Eye (tissue), 1 donor: ENCODE data around the gene CLASP1.
"Not testable (repeated sequence)": the region's sequence is repeated elsewhere in the genome, so short reads cannot be mapped to it uniquely, and the experiment has no call there.

ENCODE experiments used
- DNase-seq: peaks from one replicate; pipeline ENCODE4 v3.0.0-alpha.2; 2015

CLASP1 gene

DNA sequence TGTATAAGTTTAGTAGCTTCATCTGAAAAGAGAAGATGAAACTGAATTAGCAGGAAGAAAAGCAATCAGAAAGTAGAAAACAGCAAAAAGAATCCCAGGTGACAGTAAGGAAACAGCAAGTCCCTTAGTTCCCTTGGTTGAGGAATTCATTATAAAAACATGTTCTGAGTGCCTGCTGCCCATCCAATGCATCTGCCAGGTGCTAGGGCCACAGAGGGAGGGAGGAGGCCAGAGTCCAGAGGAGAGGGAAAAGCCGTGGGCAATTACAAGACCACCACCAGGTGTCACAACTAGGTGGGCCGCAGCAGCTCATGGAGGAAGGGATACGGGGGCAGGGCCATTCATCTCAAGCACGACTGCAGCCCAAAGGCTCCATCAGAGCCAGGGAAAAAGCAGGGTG is 308.3 kb downstream of the CLASP1 start:
- no peak for DNase-seq

DNA sequence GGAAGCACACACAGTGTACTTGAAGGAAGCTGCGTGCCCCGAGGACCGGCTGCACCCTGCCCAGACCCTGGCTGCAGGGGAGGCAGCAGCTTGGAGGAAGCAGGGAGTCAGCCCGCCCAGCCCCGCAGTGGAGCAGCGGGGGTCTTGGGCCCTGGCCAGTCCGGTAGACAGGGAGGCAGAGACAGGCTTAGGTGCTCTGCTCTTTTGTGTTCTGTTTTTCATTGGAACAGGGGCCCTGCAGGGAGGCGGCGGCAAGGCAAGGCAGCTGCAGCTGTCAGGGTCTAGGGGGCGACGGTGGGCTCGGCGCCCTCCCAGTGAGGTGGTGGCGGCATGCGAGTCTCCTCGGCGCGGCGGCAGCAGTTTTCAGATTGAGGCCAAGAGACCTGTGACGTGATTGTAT is 311.0 kb downstream of the CLASP1 start:
- no peak for DNase-seq

DNA sequence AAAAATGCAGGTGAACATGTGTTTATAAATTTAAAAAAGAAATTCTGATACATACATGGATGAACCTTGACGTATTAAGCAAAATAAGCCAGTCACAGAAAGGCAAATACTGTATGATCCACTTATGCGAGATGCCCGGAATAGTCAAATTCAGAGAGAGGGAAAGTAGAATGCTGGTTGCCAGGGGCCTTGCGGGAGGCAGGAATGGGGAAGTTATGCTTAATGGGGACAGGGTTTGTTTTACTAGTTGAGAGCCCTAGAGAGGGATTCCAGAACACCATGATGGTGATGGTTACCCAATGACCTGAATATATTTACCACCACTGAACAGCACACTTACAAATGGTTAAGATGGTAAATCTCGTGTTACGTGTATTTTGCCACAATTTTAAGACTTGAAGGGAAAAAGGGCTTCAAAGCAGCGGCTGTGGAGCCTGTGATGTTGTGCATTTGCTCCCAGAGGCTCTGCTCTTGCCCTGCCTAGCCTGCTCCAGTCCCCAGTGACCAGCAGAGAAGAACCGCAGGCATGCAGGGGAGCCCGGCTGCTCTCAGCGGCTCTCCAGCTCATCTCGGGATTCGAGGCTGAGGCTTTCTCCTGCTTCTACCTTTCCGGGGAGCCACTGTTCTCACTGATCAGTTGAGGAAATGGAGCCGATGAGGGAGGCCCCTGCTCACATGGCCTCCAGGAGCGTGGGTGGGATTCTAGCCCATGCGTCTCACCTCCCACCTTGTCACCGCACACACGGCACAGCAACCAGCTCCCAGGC is 312.6 kb downstream of the CLASP1 start:
- DNase-seq = no peak

DNA sequence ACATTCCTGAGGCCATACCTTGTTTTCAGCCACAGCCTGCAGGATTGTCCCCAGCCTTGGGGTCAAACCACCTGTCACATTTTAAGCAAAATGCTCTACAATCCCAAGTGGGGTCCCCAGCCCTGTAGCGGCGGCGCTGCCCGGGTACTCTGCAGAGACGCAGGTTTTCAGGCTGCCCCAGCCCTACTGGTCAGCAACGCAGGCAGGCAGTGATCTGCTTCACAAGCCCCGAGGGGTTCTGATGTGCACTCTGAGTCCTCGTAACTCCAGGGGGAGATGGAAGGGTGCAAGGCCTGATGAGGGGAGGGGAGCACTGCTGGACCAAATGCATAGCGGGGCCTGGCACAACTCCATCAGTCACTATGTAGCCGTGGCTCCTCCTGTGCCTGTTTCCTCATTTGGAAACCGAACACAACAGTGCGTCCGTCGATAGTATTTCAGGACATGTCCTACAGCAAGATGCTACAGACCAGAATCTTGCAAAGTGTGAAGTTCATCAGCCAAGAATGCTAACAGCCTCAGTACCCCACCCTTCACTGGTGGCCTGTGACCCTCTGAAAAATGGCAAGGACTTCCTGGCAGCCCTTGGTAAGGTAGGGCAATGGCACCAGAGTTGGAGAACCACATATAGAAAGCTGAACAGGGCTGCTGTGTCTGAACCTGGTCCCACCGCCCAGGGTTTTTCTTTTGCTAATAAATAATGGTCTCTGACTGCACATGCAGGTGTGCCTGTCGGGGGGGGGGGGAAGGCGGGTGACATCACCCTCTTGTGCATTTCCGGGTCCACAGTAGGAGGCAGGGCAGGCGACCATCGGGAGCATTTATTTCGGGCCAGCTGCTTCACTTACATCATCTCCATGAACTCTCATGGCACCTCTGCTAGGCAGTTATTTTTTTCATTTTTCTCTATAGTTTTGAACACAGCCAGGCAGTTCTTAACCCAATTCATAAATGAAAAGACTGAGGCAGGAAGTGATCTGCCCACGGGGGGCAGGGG is 313.7 kb downstream of the CLASP1 start:
- no peak for DNase-seq

DNA sequence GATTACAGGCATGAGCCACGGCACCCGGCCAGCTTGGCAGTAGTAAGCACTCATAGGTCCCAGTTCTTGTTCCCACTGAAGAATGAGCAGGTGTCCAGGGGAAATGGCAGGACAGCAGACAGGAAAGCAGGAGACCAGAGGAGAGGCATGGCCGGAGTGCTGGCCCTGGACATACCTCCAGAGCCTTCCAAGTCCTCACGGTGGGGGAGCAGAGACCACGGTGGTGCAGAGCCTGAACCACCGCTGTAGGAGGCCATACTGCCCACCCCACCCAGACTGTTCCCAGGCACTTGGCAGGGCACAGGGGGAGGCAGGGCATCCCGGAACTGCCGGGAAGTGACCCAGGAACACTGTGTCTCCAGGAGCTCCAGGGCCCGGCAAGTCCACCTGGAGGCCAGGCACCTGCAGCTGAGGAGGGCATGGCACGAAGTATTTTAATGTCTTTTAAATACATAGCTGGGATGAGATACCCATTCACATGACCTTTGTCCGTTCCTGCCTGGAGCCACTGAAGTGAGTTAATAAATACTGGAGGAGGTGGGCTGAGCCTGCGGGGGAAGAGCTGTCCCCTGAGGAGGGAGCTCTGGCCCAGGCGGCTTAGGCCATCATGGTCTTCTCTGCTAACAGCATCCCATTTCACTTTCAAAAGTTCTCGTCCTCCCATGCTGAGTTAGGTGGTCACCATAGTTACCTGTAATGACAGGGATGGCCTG is 314.5 kb downstream of the CLASP1 start:
- DNase-seq = no peak

DNA sequence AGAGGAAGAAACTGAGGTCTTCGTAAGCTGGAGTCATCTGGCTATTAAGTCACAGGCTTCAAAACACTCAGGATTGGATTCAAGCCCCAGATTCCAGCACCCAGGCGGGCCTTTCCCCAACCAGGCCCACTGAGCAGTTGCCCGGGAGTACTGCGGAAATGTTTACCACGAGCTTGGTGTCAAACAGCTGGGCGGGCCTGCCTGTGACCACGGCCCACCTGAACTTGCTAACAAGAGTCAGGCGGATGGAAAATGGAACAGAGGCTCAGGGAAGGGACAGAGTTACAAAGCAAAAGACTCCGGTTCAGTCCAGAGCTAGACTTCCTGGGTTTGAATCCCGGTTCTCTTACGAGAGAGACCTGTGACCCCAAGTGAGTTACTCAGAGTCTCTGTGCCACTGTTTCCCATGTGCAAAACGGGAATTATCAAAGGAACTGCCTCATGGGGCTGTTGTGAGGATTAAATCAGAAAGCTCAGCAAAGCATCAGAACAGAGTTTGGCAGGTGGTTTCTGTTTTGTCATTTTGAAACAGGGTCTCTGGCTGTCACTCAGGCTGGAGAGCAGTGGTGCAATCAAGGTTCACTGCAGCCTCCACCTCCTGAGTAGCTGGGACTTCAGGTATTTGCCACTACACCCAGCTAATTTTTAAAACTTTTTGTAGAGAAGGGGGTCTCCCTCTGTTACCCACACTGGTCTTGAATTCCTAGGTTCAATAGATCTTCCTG is 315.3 kb downstream of the CLASP1 start:
- DNase-seq = no peak

DNA sequence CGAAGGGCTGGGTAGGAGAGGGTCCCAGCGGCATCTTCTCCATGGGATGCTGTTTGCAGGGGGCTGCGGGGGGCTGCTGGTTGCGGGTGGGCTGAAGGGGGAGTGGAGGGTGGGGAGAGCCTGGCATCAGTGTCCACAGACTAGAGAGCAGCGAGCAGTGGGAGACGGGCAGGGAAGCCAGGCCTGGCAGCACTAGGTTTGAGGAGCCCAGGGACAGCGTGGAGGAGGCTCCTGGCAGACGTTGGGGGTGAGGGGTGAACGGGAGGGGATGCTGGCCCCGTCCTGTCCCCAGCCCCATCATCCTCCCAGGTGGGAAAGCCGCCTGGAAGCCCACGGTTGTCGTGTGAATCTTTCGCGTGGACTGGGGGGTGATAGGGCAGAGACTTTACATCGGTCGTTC is 316.0 kb downstream of the CLASP1 start:
- DNase-seq = no peak

DNA sequence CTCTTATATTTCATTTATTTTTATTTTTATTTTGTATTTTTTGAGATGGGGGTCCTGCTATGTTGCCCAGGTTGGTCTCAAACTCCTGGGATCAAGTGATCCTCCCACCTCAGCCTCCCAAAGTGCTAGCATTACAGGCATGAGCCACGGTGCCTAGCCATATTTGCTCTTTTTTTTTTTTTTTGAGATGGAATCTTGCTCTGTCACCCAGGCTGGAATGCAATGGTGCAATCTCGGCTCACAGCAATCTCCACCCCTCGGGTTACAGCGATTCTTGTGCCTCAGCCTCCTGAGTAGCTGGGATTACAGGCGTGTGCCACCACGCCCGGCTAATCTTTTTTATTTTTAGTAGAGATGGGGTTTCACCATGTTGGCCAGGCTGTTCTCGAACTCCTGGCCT is 317.9 kb downstream of the CLASP1 start:
- not testable (repeated sequence) for DNase-seq

DNA sequence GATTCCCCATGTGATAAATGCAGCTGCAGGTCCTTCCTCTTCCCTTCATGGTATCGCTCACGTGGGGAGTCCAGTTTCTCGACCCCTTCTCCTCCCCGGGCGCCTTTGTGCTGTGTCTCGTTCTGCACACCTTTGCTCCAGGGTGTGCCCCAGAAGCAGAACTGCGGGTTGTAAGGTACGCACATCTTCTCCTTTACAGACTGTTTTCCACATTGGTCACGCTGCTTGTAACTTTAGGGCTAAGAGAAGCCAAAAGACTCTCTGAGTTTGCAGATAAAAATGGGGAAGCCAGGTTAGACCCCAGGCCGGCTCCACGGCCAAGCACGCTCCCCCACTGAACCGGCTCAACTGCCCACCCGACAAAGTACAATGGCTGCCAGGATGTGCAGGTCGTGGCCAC is 318.3 kb downstream of the CLASP1 start:
- DNase-seq = no peak

DNA sequence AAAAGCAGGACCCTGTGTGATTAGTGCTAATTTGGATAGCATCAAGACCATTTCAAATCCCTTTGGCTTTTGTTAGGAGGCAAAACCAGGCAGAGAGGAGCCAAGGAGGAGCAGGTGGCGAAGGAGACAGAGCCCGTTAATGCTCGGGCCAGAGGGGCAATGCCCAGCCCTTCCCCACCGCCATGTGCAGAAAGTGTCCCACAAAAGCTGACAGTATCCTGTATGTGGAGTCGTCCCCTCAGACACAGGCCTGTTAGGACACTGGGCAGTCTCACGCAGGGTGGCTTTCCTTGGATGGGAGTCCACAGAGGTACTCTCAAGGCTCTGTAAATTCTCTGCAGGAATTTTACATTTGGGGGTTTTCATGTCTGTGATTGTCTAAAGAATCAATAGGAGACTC is 319.5 kb downstream of the CLASP1 start:
- no peak for DNase-seq

DNA sequence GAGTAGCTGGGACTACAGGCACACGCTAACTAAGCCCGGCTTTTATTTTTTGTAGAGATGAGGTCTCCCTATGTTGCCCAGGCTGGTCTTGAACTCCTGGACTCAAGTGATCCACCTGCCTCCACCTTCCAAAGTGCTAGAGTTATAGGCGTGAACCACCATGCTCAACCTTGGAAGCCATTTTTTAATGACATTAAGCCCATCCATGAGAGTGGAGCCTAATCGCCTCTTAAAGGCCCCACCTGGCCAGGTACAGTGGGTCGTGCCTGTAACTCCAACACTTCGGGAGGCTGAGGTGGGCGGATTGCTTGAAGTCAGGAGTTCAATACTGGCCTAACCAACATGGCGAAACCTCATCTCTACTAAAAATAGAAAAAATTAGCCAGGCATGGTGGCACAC is 322.6 kb downstream of the CLASP1 start:
- no peak for DNase-seq

DNA sequence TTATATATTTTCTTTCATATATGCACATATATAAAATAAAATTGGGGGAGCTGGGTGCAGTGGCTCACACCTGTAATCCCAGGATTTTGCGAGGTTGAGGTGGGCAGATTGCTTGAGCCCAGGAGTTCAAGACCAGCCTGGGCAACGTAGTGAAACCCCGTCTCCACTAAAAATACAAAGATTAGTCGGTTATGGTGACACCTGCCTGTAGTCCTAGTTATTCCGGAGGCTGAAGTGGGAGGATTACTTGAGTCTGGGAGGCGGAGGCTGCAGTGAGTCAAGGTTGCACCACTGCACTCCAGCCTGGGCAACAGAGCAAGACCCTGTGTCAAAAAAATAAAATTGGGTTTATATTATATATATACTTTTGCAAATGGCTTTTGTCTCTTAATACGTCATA is 324.7 kb downstream of the CLASP1 start:
- DNase-seq = no peak

DNA sequence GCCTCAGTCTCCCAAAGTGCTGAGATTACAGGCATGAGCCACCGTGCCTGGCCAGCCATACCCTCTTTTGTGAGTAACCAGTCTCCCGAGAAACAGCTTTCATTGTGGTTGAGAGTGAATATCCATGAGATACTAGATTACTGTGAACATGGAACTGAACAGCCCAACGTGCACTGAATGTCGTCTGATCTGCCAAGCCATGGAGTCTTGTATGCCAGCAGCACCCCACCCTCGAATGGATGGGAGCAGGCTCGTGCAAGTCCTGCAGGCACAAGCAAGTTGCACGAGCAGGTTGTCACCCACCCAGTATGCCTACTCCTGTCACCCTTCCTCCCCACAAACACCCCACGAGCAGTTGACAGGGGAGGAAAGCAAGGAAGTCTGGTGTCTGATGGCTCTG is 327.8 kb downstream of the CLASP1 start:
- no peak for DNase-seq

DNA sequence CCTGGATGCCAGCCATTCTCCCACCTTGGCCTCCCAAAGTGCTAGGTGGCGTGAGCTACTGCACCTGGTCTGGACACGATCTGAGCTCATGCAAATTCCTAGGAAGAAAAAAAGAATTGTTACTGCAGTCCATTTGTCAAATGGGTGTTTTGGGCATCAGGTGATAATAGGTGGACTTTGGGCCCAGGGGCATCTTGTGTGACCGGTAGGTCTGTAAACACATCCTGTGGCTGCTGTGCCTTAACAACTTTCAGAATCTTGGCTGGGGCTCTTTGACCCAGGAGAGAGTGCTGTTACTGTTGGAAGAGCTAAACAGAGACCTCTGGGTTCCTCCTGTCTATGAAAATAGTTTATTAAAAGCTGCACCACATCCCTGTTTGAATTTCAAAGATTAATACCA is 329.3 kb downstream of the CLASP1 start:
- no peak for DNase-seq

DNA sequence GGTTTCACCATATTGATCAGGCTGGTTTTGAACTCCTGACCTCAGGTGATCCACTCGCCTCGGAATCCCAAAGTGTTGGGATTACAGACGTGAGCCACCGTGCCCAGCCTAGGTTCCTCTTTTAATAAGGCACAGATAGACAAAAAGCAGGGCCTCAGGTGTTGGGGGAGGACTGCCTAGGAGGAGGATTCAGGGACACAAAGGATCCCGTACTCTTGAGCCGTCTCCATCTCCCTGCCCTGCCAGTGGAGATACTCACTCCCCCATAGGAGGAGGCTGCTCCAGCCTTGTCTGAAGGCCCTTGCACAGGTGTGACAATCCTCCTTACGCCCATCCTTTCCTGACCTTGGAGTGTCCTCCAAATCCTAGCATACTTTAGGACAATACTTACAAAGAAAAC is 332.3 kb downstream of the CLASP1 start:
- DNase-seq = no peak

DNA sequence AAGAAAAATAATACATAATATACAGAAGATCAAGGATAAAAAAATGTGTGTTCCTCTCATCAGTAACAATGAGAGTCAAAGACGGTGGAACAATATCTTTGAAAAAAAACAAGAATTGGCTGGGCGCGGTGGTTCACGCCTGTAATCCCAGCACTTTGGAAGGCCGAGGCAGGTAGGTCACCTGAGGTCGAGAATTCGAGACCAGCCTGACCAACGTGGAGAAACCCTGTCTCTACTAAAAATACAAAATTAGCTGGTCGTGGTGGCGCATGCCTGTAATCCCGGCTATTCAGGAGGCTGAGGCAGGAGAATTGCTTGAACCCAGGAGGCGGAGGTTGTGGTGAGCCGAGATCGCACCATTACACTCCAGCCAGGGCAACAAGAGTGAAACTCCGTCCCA is 335.6 kb downstream of the CLASP1 start:
- not testable (repeated sequence) for DNase-seq

DNA sequence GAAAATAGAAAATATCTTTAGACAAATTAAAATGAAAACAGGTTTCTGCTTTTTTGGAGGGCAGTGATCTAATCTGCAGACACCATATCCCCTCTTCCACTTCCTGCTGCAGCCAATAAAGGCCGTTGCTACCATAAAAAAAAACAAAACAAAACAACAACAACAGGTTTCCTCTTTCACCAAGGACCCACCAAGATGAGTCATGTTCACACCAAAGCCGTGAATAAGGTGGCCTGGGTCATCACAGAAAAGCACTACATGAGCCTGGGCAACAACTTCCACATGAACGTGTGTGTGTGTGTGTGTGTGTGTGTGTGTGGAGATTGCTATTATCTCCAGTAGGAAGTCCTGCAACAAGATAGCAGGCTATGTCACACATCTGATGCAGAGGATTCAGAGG is 339.5 kb downstream of the CLASP1 start:
- no peak for DNase-seq

DNA sequence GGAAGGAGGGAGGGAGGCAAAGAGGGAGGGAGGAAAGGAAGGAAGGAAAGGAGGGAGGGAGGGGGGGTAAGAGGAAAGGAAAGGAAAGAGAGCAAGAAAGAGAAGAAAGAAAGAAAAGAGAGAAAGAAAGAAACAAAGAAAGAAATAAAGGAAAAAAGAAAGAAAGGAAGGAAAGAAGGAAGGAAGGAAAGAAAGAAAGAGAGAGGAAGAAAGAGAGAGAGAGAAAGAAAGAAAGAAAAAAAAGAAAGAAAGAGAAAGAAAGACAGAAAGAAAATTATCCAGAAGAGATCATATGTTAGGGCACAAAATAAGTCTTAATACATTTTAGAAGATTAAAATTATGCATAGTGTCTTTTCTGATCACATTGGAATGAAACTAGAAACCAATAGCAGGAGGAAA is 339.9 kb downstream of the CLASP1 start:
- no peak for DNase-seq

DNA sequence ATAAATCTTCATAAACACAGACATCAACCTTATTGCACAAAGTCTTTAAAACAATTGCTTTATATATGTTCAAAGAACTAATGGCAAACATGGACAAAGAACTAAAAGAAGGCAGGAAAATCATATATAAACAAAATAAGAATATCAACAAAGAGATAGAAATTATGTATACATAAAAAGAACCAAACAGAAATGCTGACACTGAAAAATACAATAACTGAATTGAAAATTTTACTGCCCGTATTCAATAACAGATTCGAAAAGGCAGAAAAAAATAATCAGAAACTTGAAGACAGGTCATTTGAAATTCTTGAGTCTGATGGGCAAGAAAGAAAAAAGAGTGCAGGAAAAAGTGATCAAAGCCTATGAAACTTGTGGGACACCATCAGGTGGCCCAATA is 342.2 kb downstream of the CLASP1 start:
- no peak for DNase-seq

DNA sequence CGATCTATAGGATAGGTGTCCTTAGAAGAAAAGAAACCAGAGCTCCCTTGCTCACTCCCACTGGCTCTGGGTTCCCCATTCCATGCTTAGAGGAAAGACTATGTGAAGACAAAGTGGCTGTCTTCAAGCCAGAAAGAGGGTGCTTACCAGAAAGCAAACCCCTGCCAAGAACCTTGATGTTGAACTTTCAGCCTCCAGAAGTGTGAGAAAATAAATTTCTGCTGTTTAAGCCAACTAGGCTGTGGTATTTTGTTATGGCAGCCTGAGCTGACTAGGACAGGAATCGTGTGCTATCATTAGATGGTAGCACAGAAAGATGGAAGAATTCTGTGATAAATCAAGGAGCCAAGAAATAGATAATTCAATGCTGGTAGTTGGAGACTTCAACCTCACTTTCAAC is 344.3 kb downstream of the CLASP1 start:
- DNase-seq = no peak

DNA sequence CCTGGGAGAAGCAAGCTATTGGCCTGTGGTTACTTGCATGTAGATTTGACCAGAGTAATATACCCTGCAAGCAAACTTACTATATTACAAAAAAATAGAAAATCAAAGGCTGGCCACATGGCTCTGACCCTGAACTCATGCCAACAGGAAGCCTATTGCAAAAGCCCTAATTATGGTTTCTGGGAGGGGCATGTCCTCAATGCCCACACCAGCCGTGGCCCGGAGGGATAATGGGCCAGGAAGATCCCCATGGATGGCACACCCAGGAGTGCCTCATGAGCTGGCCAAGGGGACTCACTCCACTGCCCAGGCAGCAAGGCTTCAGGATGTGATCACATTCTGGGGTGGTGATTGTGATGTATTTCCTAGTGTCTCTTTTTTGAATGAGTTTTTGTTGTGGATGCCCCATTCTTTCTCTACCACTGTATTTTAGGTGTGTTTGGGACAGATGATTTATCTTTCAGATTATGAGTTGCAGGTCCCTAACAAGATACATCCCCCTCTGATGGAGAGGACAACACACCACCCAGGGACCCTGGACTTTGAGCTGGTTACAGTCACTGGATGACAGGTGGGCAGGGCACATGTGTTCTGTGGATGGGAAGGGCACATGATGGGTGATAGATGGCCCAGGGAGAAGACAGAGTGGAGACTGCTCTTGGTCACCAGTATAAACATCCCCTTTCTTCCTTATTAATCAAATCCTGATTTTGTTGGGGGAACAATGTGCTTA is 345.6 kb downstream of the CLASP1 start:
- no peak for DNase-seq

DNA sequence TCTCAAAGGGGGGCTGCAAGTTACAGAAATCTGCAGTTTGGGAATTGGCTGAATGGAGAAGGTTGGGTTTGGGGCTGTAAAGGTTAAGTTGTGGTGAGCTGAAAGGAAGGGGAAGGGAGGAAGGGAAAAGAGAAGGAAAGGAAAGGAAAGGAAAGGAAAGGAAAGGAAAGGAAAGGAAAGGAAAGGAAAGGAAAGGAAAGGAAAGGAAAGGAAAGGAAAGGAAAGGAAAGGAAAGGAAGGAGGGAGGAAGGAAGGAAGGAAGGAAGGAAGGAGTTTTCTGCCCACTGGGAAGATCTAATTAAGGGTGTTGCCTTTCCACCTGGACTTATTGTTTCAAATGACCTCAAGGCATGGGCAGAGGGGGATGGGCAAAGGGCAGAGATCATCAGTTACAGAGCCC is 348.1 kb downstream of the CLASP1 start:
- not testable (repeated sequence) for DNase-seq
